Heart right ventricle (tissue), 16 donors: ENCODE measurements around the gene INPP4B. TPM values are rescaled to one million over a fixed set of nuclear protein-coding genes. Genes with fewer than 3 reads are reported as not detected.
A peak's percentile ranks its signal among the peaks of the same experiment; 100 is the strongest.

Experiments used
- ATAC-seq, 8 donors: fragments of 200-7000 bp; cut with Tn5 transposase; one replicate each; pipeline ENCODE4 v1.9.1; 2020; ENCODE audit warnings: mild to moderate bottlenecking in 8 of 8, moderate library complexity in 8 of 8, moderate number of reproducible peaks in 1 of 8
- DNase-seq, 2 donors: peaks; one replicate each; pipeline ENCODE4 v3.0.0-alpha.2; 2020
- H3K27ac ChIP-seq, 10 donors: fragments of 200-600 bp; sonication (generic) in 2 of 10; one replicate each; pipeline versions ENCODE4 v1.5.0 to v1.8.0; 2020 to 2022; ENCODE audit warnings: mild to moderate bottlenecking in 3 of 10
- H3K27me3 ChIP-seq, 7 donors: fragments of 200-600 bp; one replicate each; pipeline ENCODE4 v1.8.0; 2021 to 2022; ENCODE audit warnings: mild to moderate bottlenecking in 2 of 7
- H3K36me3 ChIP-seq, 9 donors: fragments of 200-600 bp; sonication (generic) in 1 of 9; one replicate each; pipeline versions ENCODE4 v1.5.0 to v1.8.0; 2020 to 2022; ENCODE audit warnings: mild to moderate bottlenecking in 2 of 9
- H3K4me1 ChIP-seq, 9 donors: fragments of 200-600 bp; sonication (generic) in 1 of 9; one replicate each; pipeline versions ENCODE4 v1.5.0 to v1.8.0; 2020 to 2022; ENCODE audit warnings: mild to moderate bottlenecking in 4 of 9
- H3K4me3 ChIP-seq, 10 donors: fragments of 200-600 bp; sonication (generic) in 2 of 10; one replicate each; pipeline versions ENCODE4 v1.5.0 to v1.8.0; 2020 to 2022; ENCODE audit warnings: mild to moderate bottlenecking in 7 of 10, moderate library complexity in 2 of 10
- H3K9me3 ChIP-seq, 11 donors: fragments of 200-600 bp in 10 of 11; sonication (generic) in 2 of 11; one replicate each; pipeline versions ENCODE4 v1.5.0 to v1.8.0; 2013 to 2022; ENCODE audit warnings: mild to moderate bottlenecking in 2 of 11, control low read depth in 1 of 11, moderate library complexity in 1 of 11
- CTCF ChIP-seq, 9 donors: fragments of 200-600 bp; sonication (generic) in 2 of 9; IDR thresholded peaks; one replicate each; pipeline versions ENCODE4 v1.5.0 to v1.8.0; 2021 to 2022; ENCODE audit warnings: antibody characterized with exemption in 9 of 9, mild to moderate bottlenecking in 5 of 9, moderate library complexity in 1 of 9
- WGBS, 2 donors: extraction: QIAGEN DNeasy Blood & Tissue Kit; methylation state at CpG; one replicate each; pipeline ENCODE4 v1.1.7; 2013; ENCODE audit warnings: inconsistent platforms in 1 of 2; 5-methylcytosine and 5-hydroxymethylcytosine counted together
- intact Hi-C, 10 donors: fragments of 100-400 bp; cut with DNase I; formaldehyde crosslinking; loops; one replicate each; pipeline versions ENCODE4 v1.11.1 to v1.14.2; 2022
- polyA plus RNA-seq, 2 donors: library from polyadenylated mRNA; stranded (reverse); fragments of 200-250 nt; gene quantifications; one replicate each; pipeline ENCODE4 v1.2.3, GENCODE V29; 2013
- total RNA-seq, 10 donors: library from RNA; stranded (reverse); fragmentation: NEBNext Ultra II Directional in 3 of 10; extraction: Animal tissue kit (Norgen Biotek cat#: 25700) in 3 of 10; gene quantifications; one replicate each; pipeline versions ENCODE4 v1.2.1 to v1.2.4, GENCODE V29; 2021 to 2023
- donor health status: Arrhythmogenic right ventricular cardiomyopathy.
- donor health status: ischemic (EF 13 %, LVEDD 7.1; RV severe dilation, severe dysfunction).
- donor health status: healthy with polysubstance abuse.
- donor health status: DM: no; HTN: yes; CAD: no.
- donor health status: DM: no; HTN: no; CAD: no.
- donor health status: ischemic (EF 25% LVEDD 6.9; RV normal size, moderate dysfunction).
- donor health status: ischemic (EF 25% LVEDD 5.7; RV mildly dilated, moderate dysfunction).
- donor health status: healthy.
- donor health status: DM: yes; HTN: yes; CAD: no.
- donor health status: Ischemic cardiomyopathy.
- donor health status: ischemic (EF 35%, LVEDD 5.7; RV mildly dilated, moderate dysfunction).
- donor health status: nonischemic (EF 11% LVEDD 7.7; RV severe dilation, severe dysfunction).
- donor health status: DM: yes; HTN: yes; CAD: no.
- donor health status: PGD.
- donor health status: ischemic (EF 29% LVEDD 5.4; RV normal size, mild dysfunction).
- donor health status: nonischemic (EF 23%, LVEDD 6.1; RV moderate dilation, normal function).

The INPP4B gene
- total and polyA plus RNA-seq, 12 donors: 3.7 to 100.0 (median 39.1) TPM

- ATAC-seq (no peak), DNase-seq (no peak)
- no peak overlapping the region for H3K27ac ChIP-seq
- no peak for TF ChIP-seq CTCF (IDR thresholded peaks at IDR 0.05)
- intact Hi-C loops: no loop called here
- WGBS, 2 donors: 96 to 97% methylated on average over 3 of the region's 3 CpGs
- no peak overlapping the region for H3K4me3 ChIP-seq
- H3K4me1 ChIP-seq: peaks cover 0 to 41% (median 26%) of the 10 kb centered on the region in 9 donors
- H3K36me3 ChIP-seq: no peaks in the 10 kb centered on the region
- no peaks in the 10 kb centered on the region for H3K27me3 ChIP-seq
- peaks cover 0 to 12% (median 4%) of the 10 kb centered on the region in 11 donors for H3K9me3 ChIP-seq
Measured at GRCh38 chr4:142369141-142369540, 477.0 kb downstream of the INPP4B start.

- intact Hi-C loops: no loop called here
- no peak for DNase-seq
- H3K36me3 ChIP-seq: no peaks in the 10 kb centered on the region
- H3K27me3 ChIP-seq: no peaks in the 10 kb centered on the region
- peaks cover 0 to 12% (median 4%) of the 10 kb centered on the region in 11 donors for H3K9me3 ChIP-seq
- H3K27ac ChIP-seq: peak overlapping the region in 1 of 10 donors; percentile 6
- H3K4me3 ChIP-seq: no peak overlapping the region
- no peak for ATAC-seq
- peaks cover 0 to 27% (median 12%) of the 10 kb centered on the region in 9 donors for H3K4me1 ChIP-seq
- no peak for TF ChIP-seq CTCF (IDR thresholded peaks at IDR 0.05)
- 37 to 48% methylated on average over 6 of the region's 6 CpGs for WGBS, 2 donors
Measured at GRCh38 chr4:142367418-142368180, 478.5 kb downstream of the INPP4B start.

GRCh38 chr4:142366769-142367181 is 479.3 kb downstream of the INPP4B start:
- DNase-seq: no peak
- no peaks in the 10 kb centered on the region for H3K27me3 ChIP-seq
- ATAC-seq: peak in 2 of 8 donors; percentile 29 to 65

DNA sequence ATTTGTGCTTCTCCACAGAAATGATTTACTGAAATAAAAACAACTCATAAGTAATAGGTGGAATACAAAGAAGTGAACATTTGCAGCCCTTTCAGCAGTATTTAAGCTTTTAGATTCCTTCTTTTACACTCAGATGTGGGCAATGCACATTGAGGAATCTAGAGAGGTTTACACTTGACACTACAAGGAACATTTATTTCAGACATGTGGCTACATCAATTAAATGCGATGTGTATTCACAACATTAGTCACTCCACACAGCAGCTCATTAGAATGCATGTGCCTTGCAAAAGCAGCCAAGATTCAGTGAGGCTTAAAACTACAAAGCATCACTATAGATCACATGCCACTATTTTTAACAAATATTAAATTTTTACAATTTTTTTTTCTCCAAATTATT is 480.7 kb downstream of the INPP4B start:
- Histone ChIP-seq H3K4me1 (peaks cover 0 to 20% (median 11%) of the 10 kb centered on the region in 9 donors), H3K4me3 (no peak overlapping the region), H3K36me3 (no peaks in the 10 kb centered on the region), H3K9me3 (peaks cover 0 to under 1% (median 0%) of the 10 kb centered on the region in 11 donors), H3K27me3 (no peaks in the 10 kb centered on the region), H3K27ac (no peak overlapping the region)
- DNase-seq (no peak), ATAC-seq (no peak)
- TF ChIP-seq CTCF (IDR thresholded peaks at IDR 0.05): no peak
- intact Hi-C loops: no loop called here
- WGBS, 2 donors: 82 to 89% methylated on average over 1 of the region's 1 CpG

More at GRCh38 chr4:142366769-142367181, 479.3 kb downstream of the INPP4B start:
- Histone ChIP-seq H3K9me3 (peaks cover 0 to 12% (median 4%) of the 10 kb centered on the region in 11 donors), H3K36me3 (no peaks in the 10 kb centered on the region), H3K27ac (no peak overlapping the region), H3K4me3 (no peak overlapping the region), H3K4me1 (peaks cover 0 to 20% (median 11%) of the 10 kb centered on the region in 9 donors)
- no peak for TF ChIP-seq CTCF (IDR thresholded peaks at IDR 0.05)
- intact Hi-C loops: no loop called here
